Retinal pigment epithelial cell (primary cell): ENCODE data around the gene IGFBP2.

Experiments
- DNase-seq: peaks from one replicate; pipeline ENCODE4 v3.0.0-alpha.2; 2010; ENCODE audit warnings: low read depth
- H3K4me3 ChIP-seq: 2 replicates; pipeline ENCODE4 v1.5.1; 2011; ENCODE audit warnings: mild to moderate bottlenecking, low read length, control low read depth, moderate library complexity
- CTCF ChIP-seq: conservative IDR thresholded peaks from 2 replicates; pipeline ENCODE4 v1.5.1; 2011; ENCODE audit warnings: low read depth, low read length, control low read depth, inconsistent platforms

Gene IGFBP2

GRCh38 chr2:216657086-216657855 lies 24.1 kb downstream of the IGFBP2 start:
- H3K4me3 ChIP-seq = no peak overlapping the region
- no peak for DNase-seq
- TF ChIP-seq CTCF = no peak

- no peak overlapping the region for H3K4me3 ChIP-seq
- TF ChIP-seq CTCF = no peak
- DNase-seq = no peak
Measured at GRCh38 chr2:216657980-216658379, 24.8 kb downstream of the IGFBP2 start.

DNA sequence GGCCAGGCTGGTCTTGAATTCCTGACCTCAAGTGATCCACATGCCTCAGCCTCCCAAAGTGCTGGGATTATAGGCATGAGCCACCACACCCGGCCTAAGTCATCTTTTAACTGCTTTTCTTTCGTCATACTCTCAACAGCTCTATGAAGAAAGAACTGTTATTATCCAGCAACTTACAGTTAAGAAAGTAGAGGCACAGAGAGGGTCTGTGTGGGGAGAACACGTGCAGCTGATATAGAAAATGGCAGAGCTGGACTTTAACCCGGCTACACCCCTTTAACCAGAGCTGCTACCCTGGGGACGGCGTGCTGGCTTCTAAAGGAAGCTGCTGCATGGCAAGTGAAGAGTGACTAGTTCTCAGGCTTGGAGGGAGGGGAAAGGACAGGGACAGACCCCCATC lies 25.5 kb downstream of the IGFBP2 start:
- no peak overlapping the region for H3K4me3 ChIP-seq
- no peak for TF ChIP-seq CTCF
- no peak for DNase-seq

- TF ChIP-seq CTCF = no peak
- no peak overlapping the region for H3K4me3 ChIP-seq
- DNase-seq = no peak
Measured at GRCh38 chr2:216659276-216659675, 26.1 kb downstream of the IGFBP2 start.

GRCh38 chr2:216660496-216660895 lies 27.3 kb downstream of the IGFBP2 start:
- TF ChIP-seq CTCF = no peak
- no peak for DNase-seq
- H3K4me3 ChIP-seq = no peak overlapping the region

- TF ChIP-seq CTCF = no peak
- H3K4me3 ChIP-seq = no peak overlapping the region
- no peak for DNase-seq
Measured at GRCh38 chr2:216661051-216661450, 27.8 kb downstream of the IGFBP2 start.

DNA sequence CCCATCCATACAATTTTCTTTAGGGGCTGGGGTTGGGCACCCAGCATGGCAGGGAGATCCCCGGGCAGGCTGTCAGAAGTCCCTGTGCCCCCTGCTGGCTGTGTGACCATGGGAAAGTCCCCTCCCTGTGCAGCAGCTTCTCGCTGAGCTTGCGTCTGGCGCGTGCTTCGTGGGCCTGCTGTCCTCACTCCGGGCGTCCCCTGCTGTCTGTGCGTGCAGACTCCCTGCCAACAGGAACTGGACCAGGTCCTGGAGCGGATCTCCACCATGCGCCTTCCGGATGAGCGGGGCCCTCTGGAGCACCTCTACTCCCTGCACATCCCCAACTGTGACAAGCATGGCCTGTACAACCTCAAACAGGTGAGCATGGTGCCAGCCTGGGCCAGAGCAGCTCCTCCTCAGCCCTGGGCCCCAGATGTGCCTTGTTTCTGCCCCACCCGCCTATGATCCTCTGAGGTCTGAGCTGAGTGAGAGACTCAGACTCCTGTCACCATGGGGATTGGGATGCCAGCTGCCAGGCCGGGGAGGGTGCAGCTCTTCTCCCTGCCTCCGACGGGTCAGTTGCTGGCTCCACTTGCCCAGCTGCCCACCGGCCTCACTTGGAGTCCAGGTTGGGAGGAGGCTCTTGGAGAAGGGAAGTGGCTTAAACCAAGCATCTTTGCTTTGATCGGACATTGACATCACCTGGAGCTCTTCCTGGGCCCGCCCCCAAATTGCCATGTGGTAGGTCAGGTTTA lies 28.6 kb downstream of the IGFBP2 start:
- DNase-seq = no peak
- H3K4me3 ChIP-seq = no peak overlapping the region
- peak; percentile 30 for TF ChIP-seq CTCF
